ENCODE measurements around the gene TMEM131.
"Not testable (repeated sequence)": the region's sequence is repeated elsewhere in the genome, so short reads cannot be mapped to it uniquely, and the experiment has no call there.

Gene TMEM131

DNA sequence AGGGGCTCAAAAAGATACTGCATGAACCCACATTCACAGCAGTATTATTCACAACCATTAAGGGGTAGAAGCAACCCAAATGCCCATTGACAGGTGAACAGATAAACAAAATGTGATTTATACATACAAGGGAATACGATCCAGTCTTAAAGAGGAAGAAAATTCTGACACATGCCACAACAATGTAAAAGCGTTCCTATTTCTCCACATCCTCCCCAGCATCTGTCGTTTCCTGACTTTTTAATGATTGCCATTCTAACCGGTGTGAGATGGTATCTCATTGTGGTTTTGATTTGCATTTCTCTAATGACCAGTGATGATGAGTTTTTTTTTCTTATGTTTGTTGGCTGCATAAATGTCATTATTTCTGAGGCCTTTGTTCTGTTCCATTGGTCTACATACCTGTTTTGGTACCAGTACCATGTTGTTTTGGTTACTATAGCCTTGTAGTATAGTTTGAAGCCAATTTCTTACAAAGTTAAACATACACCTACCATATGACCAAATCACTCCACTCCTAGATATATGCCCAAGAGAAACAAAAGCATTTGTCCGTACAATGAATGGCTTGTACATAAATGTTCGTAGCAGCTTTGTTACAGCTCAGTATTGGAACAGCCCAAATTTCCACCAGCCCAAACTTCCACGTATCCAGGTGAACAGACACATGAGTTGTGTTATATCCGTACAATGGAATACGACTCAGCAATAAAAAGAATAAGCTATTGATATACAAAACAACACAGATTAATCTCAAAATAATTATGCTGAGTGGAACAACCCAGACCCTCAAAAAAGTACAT lies 85.1 kb downstream of the TMEM131 start:
- no peak for FAIRE-seq

DNA sequence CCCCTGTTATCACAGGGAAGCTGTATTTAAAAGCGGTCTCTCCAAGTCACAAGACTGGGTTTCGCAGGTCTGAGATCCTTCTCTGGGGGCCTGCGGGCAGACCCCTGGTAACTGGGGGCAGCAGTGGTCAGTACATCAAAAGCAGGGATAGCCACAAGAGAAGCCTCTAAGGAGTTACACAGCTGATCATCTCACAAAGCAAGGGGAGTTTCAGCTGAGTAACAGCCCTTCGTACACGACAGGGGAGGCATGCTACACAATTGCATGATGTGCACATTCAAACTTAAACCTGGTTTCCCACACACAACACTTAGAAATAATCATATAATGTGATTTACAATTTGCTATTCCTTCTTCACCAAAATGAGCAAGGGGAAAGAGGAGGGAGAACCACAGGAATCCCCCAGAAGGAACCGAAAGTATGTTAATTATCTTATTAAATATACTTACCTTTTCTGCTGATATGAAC lies 87.5 kb downstream of the TMEM131 start:
- FAIRE-seq: no peak

DNA sequence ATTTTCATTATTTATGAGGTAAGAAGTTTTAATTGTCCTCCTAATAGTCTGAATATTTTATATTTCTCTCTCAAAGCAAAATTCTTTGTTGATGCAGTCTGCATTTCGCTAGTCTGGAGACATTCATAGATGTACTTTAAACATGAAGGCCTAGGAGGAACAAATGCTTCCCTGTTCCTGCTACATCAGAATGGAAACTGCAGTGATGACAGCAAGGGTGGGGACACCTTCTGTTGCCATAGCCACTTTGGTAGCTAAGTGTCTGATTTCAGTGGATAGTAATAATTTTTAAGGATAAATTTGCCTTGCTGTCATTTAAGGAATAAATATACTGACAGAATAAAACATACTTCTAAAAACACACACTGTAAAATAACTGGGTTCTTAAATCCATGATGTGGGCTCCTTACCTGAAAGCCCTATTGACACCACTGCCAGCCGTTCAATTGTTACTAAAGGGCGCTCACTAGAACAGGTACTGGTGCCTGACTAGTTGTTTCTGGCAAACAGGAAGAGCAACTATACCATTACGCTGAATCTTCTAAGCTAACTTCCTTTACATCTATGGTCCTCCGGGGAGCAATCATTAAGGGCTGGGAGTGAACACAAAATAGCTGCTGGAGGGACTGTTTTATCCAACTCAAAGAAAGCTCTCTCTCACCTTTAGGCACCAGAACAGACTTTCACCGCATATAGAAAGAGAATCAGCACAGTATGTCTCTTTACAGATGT lies 88.2 kb downstream of the TMEM131 start:
- FAIRE-seq: no peak

DNA sequence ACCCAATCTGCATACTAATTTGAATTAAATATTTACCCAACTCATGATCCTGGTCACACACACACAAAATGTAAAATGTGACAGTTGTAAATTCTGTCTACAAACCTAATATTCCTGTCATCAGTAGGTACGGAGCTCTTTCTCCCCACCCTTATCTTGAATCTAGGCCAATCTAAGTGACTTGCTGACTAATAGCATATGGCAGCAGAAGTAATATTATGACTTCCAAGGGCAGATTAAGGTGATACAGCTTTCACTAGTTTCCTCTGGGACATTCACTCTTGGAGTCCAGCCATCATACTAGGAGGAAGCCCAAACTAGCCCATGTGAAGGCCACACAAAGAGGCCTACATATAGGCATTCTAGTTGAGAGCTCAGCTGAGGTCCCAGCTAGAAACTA lies 89.4 kb downstream of the TMEM131 start:
- no peak for FAIRE-seq

DNA sequence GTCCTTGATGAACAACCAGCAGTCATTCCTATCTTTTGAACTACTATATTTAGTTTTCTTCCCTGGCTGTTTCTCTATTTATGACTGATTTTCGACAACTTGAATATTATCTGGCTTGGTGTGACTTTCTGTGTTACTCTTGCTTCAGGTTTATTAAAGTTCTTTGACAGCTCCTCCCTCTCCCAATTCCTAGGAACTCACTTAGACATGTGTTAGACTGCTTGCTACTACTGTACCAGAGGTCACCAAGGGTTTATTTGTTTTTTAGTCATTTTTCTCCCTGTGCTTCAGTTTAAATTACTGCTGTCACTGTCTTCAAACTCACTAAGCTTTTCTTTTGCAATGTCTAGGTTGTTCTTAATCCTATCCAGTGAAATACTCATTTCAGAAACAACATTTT lies 90.5 kb downstream of the TMEM131 start:
- FAIRE-seq: no peak

DNA sequence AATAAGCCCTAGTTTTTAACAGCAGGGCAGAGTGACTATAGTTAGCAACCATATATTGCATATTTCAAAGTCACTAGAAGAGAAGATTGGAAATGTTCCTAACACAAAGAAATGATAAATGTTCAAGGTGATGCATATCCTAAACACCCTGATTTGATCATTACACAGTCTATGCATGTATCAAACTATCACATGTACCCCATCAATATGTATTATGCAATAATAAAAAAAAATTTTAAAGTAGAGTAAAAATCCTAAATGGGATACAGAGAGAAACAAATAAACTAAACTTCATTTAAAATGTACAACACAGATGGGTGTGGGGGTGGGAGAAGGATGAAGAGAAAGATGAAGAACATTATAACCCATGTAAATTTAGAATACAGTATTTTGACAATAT lies 93.9 kb downstream of the TMEM131 start:
- FAIRE-seq: no peak

DNA sequence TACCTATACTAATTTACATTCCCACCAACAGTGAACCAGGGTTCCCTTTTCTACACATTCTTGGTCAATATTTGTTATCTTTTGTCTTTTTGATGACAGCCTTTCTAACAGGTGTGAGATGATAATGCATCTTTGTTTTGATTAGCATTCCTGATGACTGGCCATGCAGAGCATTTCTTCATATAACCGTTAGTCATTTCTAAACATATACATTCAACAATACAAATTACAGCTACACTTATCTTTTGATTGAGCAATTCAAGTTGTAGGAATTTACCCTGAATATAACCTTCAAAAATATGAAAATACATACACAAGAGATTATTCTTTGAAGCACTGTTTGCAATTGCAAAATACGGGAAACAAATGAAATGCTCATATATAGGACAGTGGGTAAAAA lies 94.9 kb downstream of the TMEM131 start:
- FAIRE-seq: no peak

DNA sequence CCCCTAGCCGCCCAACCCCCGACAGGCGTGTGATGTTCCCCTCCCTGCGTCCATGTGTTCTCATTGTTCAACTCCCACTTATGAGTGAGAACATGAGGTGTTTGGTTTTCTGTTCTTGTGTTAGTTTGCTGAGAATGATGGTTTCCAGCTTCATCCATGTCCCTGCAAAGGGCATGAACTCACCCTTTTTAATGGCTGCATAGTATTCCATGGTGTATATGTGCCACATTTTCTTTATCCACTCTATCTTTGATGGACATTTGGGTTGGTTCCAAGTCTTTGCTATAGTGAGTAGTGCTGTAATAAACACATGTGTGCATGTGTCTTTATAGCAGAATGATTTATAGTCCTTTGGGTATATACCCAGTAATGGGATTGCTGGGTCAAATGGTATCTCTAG lies 102.7 kb downstream of the TMEM131 start:
- not testable (repeated sequence) for FAIRE-seq

DNA sequence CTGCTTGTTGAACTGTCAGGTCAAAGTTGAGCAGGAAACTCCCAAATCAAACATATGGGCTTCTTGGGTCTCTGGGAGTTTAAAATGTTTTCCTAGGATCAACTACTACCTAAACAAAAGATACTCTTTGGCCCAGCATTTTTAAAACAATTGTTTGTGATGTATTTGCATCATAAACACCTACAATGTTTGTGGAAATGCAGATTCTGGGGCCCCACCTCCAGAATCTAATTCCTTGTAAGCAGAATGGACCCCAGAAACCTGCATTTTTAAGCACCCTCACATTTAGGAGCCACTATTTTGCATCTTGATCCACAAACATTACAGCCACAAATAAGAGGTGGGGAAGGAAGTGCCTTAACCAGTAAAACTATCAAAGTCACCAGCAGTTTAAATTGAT lies 104.1 kb downstream of the TMEM131 start:
- FAIRE-seq: no peak

DNA sequence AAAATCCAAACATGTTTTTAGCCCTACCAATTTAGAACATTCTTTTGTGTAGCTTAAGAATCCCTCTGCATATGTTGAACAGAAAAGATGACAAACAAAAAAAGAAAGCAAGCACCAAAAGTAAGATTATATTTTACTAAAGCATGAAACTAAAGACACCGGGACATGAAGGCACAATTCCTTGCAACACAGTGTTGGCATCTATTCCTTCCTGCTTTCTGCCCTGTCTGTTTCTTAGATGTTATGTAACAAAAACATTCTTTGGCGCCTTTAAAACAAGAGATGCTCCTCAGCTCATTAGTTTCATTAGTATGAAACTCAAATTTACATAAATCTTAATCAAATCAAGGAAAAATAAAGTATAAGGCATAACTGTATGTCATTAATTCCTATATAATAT lies 106.6 kb downstream of the TMEM131 start:
- no peak for FAIRE-seq

DNA sequence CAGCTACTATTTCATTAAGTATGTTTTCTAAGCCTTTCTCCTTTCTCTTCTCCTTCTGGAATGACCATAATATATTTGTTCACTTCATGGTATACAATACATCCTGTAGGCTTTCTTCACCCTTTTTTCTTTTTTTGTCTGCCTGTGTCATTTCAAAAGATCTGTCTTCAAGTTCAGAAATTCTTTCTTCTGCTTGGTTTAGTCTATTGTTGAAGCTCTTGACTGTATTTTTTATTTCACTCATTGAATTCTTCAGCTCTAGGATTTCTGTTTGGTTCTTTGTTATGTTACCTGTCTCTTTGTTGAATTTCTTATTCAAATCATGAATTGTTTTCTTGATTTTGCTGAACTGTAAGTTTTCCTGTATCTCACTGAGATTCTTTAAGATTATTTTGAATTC lies 109.9 kb downstream of the TMEM131 start:
- no peak for FAIRE-seq

DNA sequence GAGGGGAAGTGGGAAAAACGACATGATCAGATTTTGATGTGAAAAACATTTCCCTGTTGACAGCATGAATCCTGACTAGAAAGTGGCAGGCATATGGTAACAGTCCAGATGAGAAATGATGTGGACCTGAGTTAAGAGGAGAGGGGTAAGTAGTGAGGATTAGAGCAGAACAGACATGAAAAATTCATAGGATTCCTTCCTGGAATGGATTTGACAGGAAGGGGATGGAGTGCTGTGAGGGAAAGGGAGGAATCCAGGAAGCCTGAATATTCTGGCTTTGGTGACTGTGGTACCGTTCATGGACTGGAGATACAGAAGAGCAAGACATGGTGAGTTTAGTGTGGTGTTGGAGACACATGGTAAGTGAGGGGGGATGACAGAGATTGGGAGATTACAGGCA lies 115.4 kb downstream of the TMEM131 start:
- no peak for FAIRE-seq

DNA sequence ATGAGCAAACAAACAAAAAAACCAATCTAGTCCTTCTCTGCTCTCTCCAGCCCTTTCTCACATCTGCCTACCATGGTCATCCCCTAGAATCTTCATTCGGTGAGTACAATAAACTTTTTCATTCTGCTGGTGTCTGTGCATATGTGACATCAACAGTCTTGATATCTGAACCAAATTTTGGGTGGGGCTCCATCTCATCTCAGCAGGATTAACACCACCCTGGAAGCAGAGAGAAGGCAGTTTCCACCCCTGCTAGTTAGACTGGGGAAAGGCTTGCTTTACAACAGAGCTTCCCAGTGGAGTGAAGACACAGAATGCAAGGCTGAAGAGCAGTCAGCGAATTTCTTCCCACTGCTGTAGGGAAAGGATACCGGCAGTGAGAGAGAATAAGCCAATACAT lies 116.9 kb downstream of the TMEM131 start:
- FAIRE-seq: no peak

DNA sequence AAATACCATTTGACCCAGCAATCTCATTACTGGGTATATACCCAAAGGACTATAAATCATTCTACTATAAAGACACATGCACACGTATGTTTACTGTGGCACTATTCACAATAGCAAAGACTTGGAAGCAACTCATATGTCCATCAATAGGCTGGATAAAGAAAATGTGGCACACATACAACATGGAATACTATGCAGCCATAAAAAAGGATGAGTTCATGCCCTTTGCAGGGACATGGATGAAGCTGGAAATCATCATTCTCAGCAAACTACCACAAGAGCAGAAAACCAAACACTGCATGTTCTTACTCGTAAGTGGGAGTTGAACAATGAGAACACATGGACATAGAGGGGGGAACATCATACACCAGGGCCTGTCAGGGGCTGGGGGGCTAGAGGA lies 117.4 kb downstream of the TMEM131 start:
- FAIRE-seq: not testable (repeated sequence)

DNA sequence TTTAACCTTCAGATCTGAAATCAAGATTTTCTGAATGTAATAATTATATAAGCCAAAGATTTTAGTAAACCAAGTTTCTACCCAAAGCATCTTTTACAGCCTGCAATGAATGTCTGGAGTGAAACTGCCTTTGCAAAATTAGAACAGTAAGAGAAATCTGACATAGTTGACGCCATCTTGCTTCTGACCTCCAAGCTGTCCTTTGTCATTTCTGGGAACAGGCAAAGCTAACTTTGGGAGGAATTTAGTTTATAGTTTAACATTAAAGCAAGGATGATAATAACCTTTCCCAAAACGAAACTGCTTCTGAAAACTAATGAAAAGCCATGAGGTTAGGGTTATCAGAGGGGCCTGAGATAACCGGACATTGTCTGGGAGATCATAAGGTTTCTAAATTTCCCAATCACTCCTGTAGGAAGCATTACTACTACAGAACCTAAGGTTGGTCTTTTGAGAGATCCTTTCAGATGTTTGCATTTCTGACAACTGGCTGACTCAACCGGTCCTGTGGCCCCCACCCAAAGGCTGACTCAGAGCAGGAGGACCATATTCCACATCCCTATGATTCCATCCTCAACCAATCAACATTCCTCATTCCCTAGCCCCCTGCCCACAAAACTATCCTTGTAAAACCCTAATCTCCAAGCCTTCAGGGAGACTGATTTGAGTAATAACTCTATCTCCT lies 124.5 kb downstream of the TMEM131 start:
- FAIRE-seq: no peak

DNA sequence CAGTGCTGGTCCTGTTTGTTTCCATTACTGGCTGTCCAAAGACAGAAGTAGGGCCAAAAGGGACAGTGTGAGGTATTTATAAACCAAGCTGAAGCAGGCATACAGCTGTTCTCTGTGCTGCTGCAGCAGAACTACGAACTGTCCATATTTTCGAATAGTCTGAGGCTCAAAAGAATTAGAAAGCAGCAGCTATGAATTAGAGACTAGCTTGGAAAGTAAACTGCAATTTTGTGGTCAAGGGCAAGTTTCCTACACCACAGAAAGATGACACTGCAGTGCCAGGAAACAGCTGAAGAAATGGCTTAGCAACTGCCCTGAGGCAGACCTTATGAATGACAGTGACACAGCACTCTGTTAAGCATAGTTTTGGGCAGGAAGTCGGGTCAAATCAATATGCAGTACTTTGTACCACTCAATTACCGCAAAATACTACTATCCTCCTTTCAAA lies 125.3 kb downstream of the TMEM131 start:
- FAIRE-seq: no peak

DNA sequence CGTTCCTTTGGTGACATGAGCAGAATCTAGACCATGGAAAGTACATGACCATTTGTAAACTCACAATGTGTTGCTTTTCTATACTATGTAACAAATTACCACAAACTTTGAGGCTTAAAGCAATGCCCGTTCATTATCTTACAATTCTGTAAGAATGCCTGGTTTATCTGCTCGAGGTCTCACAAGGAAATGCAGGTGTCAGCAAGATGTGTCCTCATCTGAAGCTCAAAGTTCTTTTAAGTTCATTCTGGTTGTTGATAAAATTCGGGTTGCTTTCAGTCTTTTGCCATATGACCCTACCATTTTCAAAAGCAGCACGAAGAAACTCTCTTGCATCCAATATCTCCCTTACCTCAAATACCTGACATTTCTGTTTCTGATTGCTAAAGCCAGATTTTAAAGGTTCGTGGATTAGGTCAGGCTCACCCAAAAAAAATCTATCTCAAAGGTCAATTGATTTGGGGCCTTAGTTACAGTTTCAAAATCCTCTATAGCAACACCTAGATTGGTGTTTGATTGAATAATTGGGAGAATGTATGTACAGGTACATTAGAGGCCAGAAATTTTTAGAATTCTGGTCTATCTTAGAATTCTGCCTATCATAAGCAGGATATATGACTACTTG lies 125.9 kb downstream of the TMEM131 start:
- no peak for FAIRE-seq

DNA sequence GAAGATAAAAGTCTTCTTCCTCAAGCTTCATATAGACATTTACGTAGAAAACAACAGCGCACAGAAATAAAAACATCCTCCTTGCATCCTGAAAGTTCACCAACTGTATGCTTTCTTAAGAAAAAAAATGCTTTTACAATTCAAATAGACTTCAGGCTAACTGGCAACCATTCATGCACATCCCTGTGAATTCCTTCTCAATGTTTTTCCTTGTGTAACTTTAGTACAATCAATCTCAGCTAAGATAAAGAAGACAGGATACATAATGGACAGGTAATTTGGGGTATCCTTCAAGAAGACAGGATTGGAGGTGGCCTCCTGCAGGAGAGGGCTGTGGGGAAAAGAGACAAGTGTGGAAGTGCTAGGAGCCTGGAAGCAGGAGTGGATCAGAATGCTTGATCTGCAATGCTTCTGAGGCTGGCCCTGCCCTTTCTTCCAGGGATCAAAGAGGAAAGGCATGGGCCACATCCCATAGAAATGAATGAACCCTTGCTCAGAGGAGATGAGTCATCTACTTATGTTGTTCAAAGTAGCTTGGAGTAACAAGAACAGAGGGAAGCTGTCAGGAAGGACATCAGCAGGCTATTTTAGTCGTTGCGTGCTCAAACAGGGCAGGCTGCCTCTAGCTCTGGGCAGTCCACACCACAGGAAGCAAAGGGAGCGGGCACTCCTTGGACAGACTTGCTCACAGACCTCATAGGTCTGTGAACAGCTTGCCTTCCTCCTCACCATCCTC lies 126.6 kb downstream of the TMEM131 start:
- no peak for FAIRE-seq

DNA sequence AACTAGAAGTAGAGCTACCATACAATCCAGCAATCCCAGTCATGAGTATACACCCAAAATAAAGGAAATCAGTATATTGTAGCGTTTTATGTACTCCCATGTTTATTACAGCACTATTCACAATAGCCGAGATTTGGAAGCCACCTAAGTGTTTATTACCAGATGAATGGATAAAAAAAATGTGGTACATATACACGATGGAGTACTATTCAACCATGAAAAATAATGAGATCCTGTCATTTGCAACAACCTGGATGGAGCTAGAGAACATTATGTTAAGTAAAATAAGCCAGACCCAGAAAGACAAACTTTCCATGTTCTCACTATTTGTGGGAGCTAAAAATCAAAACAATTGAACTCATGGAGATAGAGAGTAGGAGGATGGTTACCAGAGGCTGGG lies 131.9 kb downstream of the TMEM131 start:
- no peak for FAIRE-seq

DNA sequence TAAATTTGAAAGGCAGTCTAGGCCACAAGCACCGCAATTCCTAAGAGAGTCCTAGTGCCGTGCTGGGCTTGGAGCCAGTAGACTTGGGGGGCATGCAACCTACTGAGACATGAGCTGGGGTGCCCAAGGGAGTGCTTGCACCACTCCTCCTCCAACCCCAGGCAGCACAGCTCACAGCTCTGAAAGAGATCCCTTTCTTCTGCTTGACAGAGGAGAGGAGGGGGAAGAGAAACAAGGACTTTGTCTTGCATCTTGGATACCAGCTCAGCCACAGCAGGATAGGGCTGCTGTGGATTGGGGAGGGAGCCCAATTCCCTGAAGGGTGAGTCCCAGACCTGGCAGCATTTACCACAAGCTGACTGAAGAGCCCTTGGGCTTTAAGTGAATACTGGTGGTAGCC lies 134.6 kb downstream of the TMEM131 start:
- FAIRE-seq: no peak

DNA sequence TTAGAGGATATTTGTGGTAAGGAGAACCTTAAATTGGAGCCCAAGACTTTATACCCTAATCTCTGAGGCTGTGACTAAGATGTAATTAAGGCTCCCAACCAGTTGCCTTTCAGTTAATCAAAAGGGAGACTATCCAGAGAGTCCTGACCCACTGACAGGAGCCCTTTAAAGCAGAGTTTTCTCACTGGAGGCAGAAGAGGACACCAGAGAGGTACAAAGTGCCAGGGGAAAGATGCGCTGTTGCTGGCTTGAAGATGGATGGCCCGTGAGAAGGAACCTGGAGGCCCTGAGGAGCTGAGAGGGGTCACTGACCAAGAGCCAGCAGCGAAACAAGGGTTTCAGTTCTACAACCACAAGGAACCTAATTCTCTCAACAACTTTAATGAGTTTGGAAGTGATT lies 137.3 kb downstream of the TMEM131 start:
- FAIRE-seq: no peak

DNA sequence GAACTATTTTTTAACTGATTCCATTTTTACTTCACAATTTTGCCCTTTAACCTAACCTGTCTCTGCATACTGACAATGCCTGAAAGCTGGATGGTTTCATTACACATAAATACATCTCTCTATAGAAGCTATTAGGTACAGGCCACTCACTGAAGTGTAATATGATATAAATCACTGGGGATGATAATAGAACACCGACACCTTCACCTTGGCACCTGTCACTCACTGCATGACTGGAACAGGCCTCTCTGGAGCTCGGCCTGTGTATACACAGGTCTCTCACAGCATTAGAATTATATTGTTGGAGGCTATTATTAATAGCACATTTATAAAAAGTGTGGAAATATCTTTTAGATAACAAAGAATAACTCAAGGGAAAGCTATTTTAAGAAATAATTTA lies 138.2 kb downstream of the TMEM131 start:
- FAIRE-seq: no peak

DNA sequence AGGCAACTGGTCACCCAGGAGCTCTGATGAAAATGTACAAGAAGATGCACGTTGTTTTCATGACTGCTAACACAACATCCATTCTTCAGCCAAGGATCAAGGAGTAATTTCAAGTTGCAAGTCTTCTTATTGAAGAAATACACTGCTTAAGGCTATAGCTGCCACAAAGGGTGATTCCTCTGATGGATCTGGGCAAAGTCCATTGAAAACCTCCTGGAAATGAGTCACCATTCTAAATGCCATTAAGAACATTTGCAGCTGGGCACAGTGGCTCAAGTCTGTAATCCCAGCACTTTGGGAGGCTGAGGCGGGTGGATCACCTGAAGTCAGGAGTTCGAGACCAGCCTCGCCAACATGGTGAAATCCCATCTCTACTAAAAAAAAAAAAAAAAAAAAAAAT lies 142.7 kb downstream of the TMEM131 start:
- not testable (repeated sequence) for FAIRE-seq
